K562 (cell line): ENCODE results near the gene CENPX. TPM values are rescaled to one million over a fixed set of nuclear protein-coding genes. Genes with fewer than 3 reads are reported as not detected.
A peak's percentile ranks its signal among the peaks of the same experiment; 100 is the strongest.

ENCODE experiments used
- ATAC-seq: fragments of 200-7000 bp; cut with Tn5 transposase; 3 replicates; pipeline ENCODE4 v1.9.1; 2020; ENCODE audit warnings: moderate library complexity
- BruUV-seq: library from RNA; stranded (reverse); fragments of 400-500 nt; replicated peaks from 2 replicates; lab custom pipeline; 2021; lab: Mats Ljungman, UMichigan
- CTCF ChIA-PET: fragments of 300-600 bp; formaldehyde crosslinking; extraction: SDS; loops from one replicate; lab custom pipeline; 2021; ENCODE audit warnings: low intra/inter-chr PET ratio; lab: Yijun Ruan, JAX
- POLR2A ChIA-PET: fragments of 300-600, 350-650 bp; sonication (Branson Sonifier 250); formaldehyde crosslinking; extraction: SDS; loops from one replicate; lab custom pipeline; 2021; ENCODE audit warnings: antibody characterized with exemption, inconsistent platforms; lab: Yijun Ruan, JAX
- DNase-seq, 4 experiments: peaks; one replicate each; pipeline versions ENCODE4 v3.0.0 to v3.0.0-alpha.2; 2011 to 2018; ENCODE audit warnings: low spot score in 3 of 4, mixed read lengths in 3 of 4; ENCODE audit errors: extremely low read depth in 1 of 4
- FAIRE-seq: peaks from 2 replicates; lab custom pipeline; 2011; peaks lifted over from hg19 to GRCh38; lab: Jason Lieb, UNC
- H2AFZ ChIP-seq: 2 replicates; pipeline ENCODE4 v1.6.0; 2011; ENCODE audit warnings: low read depth, low read length, control low read depth, inconsistent platforms
- H3K27ac ChIP-seq: fragments of 200-600 bp; 3 replicates; pipeline ENCODE4 v1.8.0; 2011; ENCODE audit warnings: low read depth, mild to moderate bottlenecking, control low read depth, inconsistent platforms, low read length, moderate library complexity, mixed read lengths; ENCODE audit errors: extremely low read depth
- H3K27me3 ChIP-seq, 2 experiments: fragments of 300-600 bp in 1 of 2; 2 replicates in 1 of 2; 3 replicates in 1 of 2; pipeline versions ENCODE4 v1.6.0 to v1.8.0; 2011; ENCODE audit warnings: inconsistent platforms in 2 of 2, low read length in 2 of 2, mild to moderate bottlenecking in 1 of 2, mixed read lengths in 1 of 2, moderate library complexity in 1 of 2; ENCODE audit not compliant: control insufficient read depth in 2 of 2, insufficient read depth in 2 of 2
- H3K36me3 ChIP-seq: fragments of 300-600 bp; 3 replicates; pipeline ENCODE4 v1.8.0; 2011; ENCODE audit warnings: mild to moderate bottlenecking, low read length, inconsistent platforms; ENCODE audit not compliant: control insufficient read depth, insufficient read depth
- H3K4me1 ChIP-seq, 2 experiments: fragments of 200-600 bp in 1 of 2; replicated peaks in 1 of 2; 2 replicates in 1 of 2; 3 replicates in 1 of 2; pipeline versions ENCODE4 v1.5.1 to v1.8.0; 2011; ENCODE audit warnings: inconsistent platforms in 2 of 2, low read length in 2 of 2, mild to moderate bottlenecking in 1 of 2, mixed read lengths in 1 of 2, moderate library complexity in 1 of 2; ENCODE audit not compliant: control insufficient read depth in 2 of 2, insufficient read depth in 2 of 2
- H3K4me2 ChIP-seq: 2 replicates; pipeline ENCODE4 v1.6.1; 2011; ENCODE audit warnings: low read length, control low read depth, inconsistent platforms, mixed read lengths; ENCODE audit not compliant: insufficient read depth
- H3K4me3 ChIP-seq: fragments of 200-600 bp; sonication (generic), shearing (Covaris generic); 2 replicates; pipeline ENCODE4 v1.5.1; 2016; ENCODE audit warnings: control low read depth, inconsistent platforms
- H3K79me2 ChIP-seq: fragments of 200-600 bp; 3 replicates; pipeline ENCODE4 v1.8.0; 2011; ENCODE audit warnings: low read length, inconsistent platforms; ENCODE audit not compliant: control insufficient read depth, insufficient read depth
- H3K9ac ChIP-seq, 2 experiments: 2 replicates each; pipeline versions ENCODE4 v1.6.0 to v1.6.1; 2011; ENCODE audit warnings: low read depth in 2 of 2, low read length in 2 of 2, control low read depth in 1 of 2, inconsistent platforms in 1 of 2, mild to moderate bottlenecking in 1 of 2, mixed read lengths in 1 of 2; ENCODE audit not compliant: insufficient read depth in 1 of 2
- H3K9me1 ChIP-seq: one replicate; pipeline ENCODE4 v1.6.0; 2011; ENCODE audit warnings: inconsistent platforms, mild to moderate bottlenecking, low read length, moderate library complexity; ENCODE audit not compliant: control insufficient read depth, insufficient read depth
- H3K9me3 ChIP-seq: replicated peaks from 2 replicates; pipeline ENCODE4 v1.5.1; 2011; ENCODE audit warnings: low read depth, low read length, inconsistent platforms; ENCODE audit not compliant: control insufficient read depth, insufficient read depth
- H4K20me1 ChIP-seq: replicated peaks from 2 replicates; pipeline ENCODE4 v1.6.1; 2011; ENCODE audit warnings: low read length, inconsistent platforms, mixed read lengths; ENCODE audit not compliant: control insufficient read depth, insufficient read depth
- POLR2G ChIP-seq: fragments of 200-400 bp; formaldehyde crosslinking; IDR thresholded peaks from 2 replicates; pipeline ENCODE4 v1.6.1; 2017; ENCODE audit warnings: low read depth, mild to moderate bottlenecking, antibody characterized with exemption, low read length, moderate library complexity
- ZBTB33 ChIP-seq: sonication (generic); formaldehyde crosslinking; IDR thresholded peaks from 2 replicates; pipeline ENCODE4 v1.8.1; 2023; ENCODE audit warnings: mild to moderate bottlenecking, missing genetic modification reagents
- ZNF696 ChIP-seq: fragments of 250-450 bp; sonication (Bioruptor Pico); conservative IDR thresholded peaks from 2 replicates; pipeline ENCODE4 v1.4.0; 2020; ENCODE audit warnings: mild to moderate bottlenecking, moderate library complexity
- WGBS: fragments of 100-300 bp; shearing (Covaris generic); methylation state at CpG from one replicate; pipeline ENCODE4 v1.1.6; 2016; ENCODE audit warnings: low coverage, mixed read lengths; ENCODE audit not compliant: insufficient coverage; ENCODE audit errors: missing lambda C conversion rate; 5-methylcytosine and 5-hydroxymethylcytosine counted together
- in situ Hi-C: fragments of 300-500 bp; cut with MboI; formaldehyde crosslinking; loops from 4 replicates; pipeline ENCODE4 v1.15.0; 2018; ENCODE audit warnings: inconsistent platforms, mixed read lengths
- intact Hi-C: fragments of 100-400 bp; cut with micrococcal nuclease; formaldehyde crosslinking; loops from 2 replicates; pipeline ENCODE4 v1.14.2; 2022
- polyA plus RNA-seq, 8 experiments: library from polyadenylated mRNA; depleted of rRNA in 4 of 8; stranded (reverse) in 5 of 8; unstranded in 3 of 8; fragments of >200 nt; fragmentation: Nextera tagmentation in 2 of 8; fragmentation: Illumina TruSeq in 1 of 8; extraction: Ambion mirVana in 2 of 8; extraction: Trizol in 1 of 8; gene quantifications; 2 replicates each; pipeline versions ENCODE4 v1.2.1 to v1.2.3, GENCODE V29; 2011 to 2014; ENCODE audit warnings: inconsistent platforms in 1 of 8, missing spikeins in 1 of 8
- total RNA-seq, 7 experiments: library from RNA; depleted of rRNA in 6 of 7; stranded (reverse); fragments of >200 nt in 6 of 7; fragmentation: Illumina TruSeq in 2 of 7; extraction: Trizol in 2 of 7; gene quantifications; 2 replicates each; pipeline versions ENCODE4 v1.2.1 to v1.2.3, GENCODE V29; 2011 to 2021; ENCODE audit warnings: low replicate concordance in 1 of 7

The CENPX gene
- total and polyA plus RNA-seq, 9 of the 15 experiments (the other 6 are each of a cell fraction or from before 2014, with no cell fraction given), result 32.7 to 352 (median 127) TPM

- Histone ChIP-seq H3K4me2 (no peak overlapping the region), H3K9me3 (no peaks in the 10 kb centered on the region), H3K36me3 (peaks cover 64% of the 10 kb centered on the region; the same call in 2 of the 3 replicates), H3K9me1 (no peaks in the 10 kb centered on the region), H3K4me1 (peaks cover 3 to 76% of the 10 kb centered on the region in 2 experiments; a peak in 3 of 5 replicates), H2AFZ (no peak overlapping the region), H4K20me1 (no peaks in the 10 kb centered on the region; the same call in none of the 2 replicates), H3K27ac (no peak overlapping the region), H3K4me3 (no peak overlapping the region), H3K27me3 (no peaks in the 10 kb centered on the region), H3K9ac (peak overlapping the region in 1 of 2 experiments; percentile 70; a peak in 2 of 4 replicates), H3K79me2 (peaks cover 28% of the 10 kb centered on the region)
- in situ Hi-C loops (no loop called here), intact Hi-C loops (no loop called here)
- 100% methylated on average over 9 of the region's 9 CpGs for WGBS
- BruUV-seq, result no TSS peak
- DNase-seq (no peak), ATAC-seq (no peak), FAIRE-seq (no peak)
- TF ChIP-seq ZNF696 (CRISPR knock-in tag) (no peak), ZBTB33 (CRISPR knock-in tag) (no peak), POLR2G (peak; percentile 59; the same call in 1 of the 2 replicates)
- CTCF ChIA-PET, result no interaction called here
- POLR2A ChIA-PET, result interaction anchor here (0.6 to 2.4 kb wide), 3 partner anchors 9 to 24 kb away, joined by 4 to 11 read pairs (median 5); no protein-coding TSS in a partner anchor
Observed at GRCh38 chr17:82062984-82063368, 40.3 kb upstream of the CENPX start.
